T-cell (primary cell): Measurements from ENCODE around the gene SETD9. TPM values are rescaled to one million over a fixed set of nuclear protein-coding genes. Genes with fewer than 3 reads are reported as not detected.

Experiments used
- ATAC-seq, 4 experiments: fragments of 200-7000 bp in 3 of 4; fragments of 150-1000 bp in 1 of 4; cut with Tn5 transposase; replicated peaks in 1 of 4; 1 replicate in 3 of 4; 2 replicates in 1 of 4; pipeline ENCODE4 v1.10.0; 2021; ENCODE audit warnings: moderate library complexity in 3 of 4, mild to moderate bottlenecking in 2 of 4, moderate number of reproducible peaks in 1 of 4
- CTCF ChIA-PET, 2 donors: fragments of 300-600 bp; sonication (Branson Sonifier 250); formaldehyde crosslinking; loops; one replicate each; lab custom pipeline; 2022; ENCODE audit warnings: antibody characterized with exemption in 2 of 2; lab: Charles Lee
- POLR2A ChIA-PET, 2 donors: fragments of 300-600 bp; sonication (Branson Sonifier 250); formaldehyde crosslinking; loops; one replicate each; lab custom pipeline; 2022; ENCODE audit warnings: antibody characterized with exemption in 2 of 2; lab: Charles Lee
- DNase-seq, 35 experiments: peaks; one replicate each; pipeline versions ENCODE4 v3.0.0 to v3.0.0-alpha.2; 2013 to 2023
- H3K27ac ChIP-seq: one replicate; pipeline ENCODE4 v1.5.1; 2013; ENCODE audit warnings: low read length
- H3K27me3 ChIP-seq, 2 experiments: replicated peaks in 1 of 2; 1 replicate in 1 of 2; 2 replicates in 1 of 2; pipeline versions ENCODE4 v1.6.1 to v1.7.0; 2013; ENCODE audit warnings: low read length in 1 of 2, mixed read lengths in 1 of 2; ENCODE audit not compliant: control insufficient read depth in 2 of 2, insufficient read depth in 2 of 2; ENCODE audit errors: extremely low read depth in 1 of 2
- H3K36me3 ChIP-seq, 2 donors: 1 replicate in 1 of 2; 2 replicates in 1 of 2; pipeline versions ENCODE4 v1.6.1 to v1.7.0; 2013; ENCODE audit warnings: low read length in 1 of 2; ENCODE audit not compliant: control insufficient read depth in 2 of 2, insufficient read depth in 1 of 2; ENCODE audit errors: extremely low read depth in 1 of 2
- H3K4me1 ChIP-seq, 2 experiments: 1 replicate in 1 of 2; 2 replicates in 1 of 2; pipeline versions ENCODE4 v1.6.1 to v1.7.0; 2013; ENCODE audit warnings: low read length in 2 of 2, mixed read lengths in 1 of 2; ENCODE audit not compliant: insufficient read depth in 2 of 2, control insufficient read depth in 1 of 2; ENCODE audit errors: extremely low read depth in 1 of 2
- H3K4me3 ChIP-seq, 2 donors: 1 replicate in 1 of 2; 2 replicates in 1 of 2; pipeline versions ENCODE4 v1.5.1 to v1.7.0; 2013; ENCODE audit warnings: mild to moderate bottlenecking in 2 of 2, low read length in 1 of 2, moderate library complexity in 1 of 2; ENCODE audit not compliant: control insufficient read depth in 1 of 2; ENCODE audit errors: extremely low read depth in 1 of 2
- H3K9me3 ChIP-seq: 2 replicates; pipeline ENCODE4 v1.7.0; 2013
- H3K27ac Mint-ChIP-seq, 2 donors: one replicate each; pipeline ENCODE4 v1.8.0; 2020 to 2021; ENCODE audit warnings: mild to moderate bottlenecking in 2 of 2, mixed read lengths in 2 of 2
- H3K27me3 Mint-ChIP-seq, 2 donors: one replicate each; pipeline ENCODE4 v1.8.0; 2021 to 2022; ENCODE audit warnings: mixed read lengths in 2 of 2
- H3K36me3 Mint-ChIP-seq: one replicate; pipeline ENCODE4 v1.8.0; 2021; ENCODE audit warnings: mixed read lengths
- H3K4me1 Mint-ChIP-seq, 3 donors: one replicate each; pipeline ENCODE4 v1.8.0; 2020 to 2022; ENCODE audit warnings: mixed read lengths in 3 of 3, mild to moderate bottlenecking in 1 of 3
- H3K4me3 Mint-ChIP-seq, 3 donors: one replicate each; pipeline ENCODE4 v1.8.0; 2020 to 2022; ENCODE audit warnings: mild to moderate bottlenecking in 3 of 3, mixed read lengths in 3 of 3, moderate library complexity in 3 of 3
- H3K9me3 Mint-ChIP-seq, 3 donors: one replicate each; pipeline ENCODE4 v1.8.0; 2020 to 2022; ENCODE audit warnings: mixed read lengths in 3 of 3
- WGBS: methylation state at CpG from one replicate; pipeline ENCODE4 v1.1.5; 2013; ENCODE audit warnings: missing lambda C conversion rate; ENCODE audit not compliant: insufficient coverage; 5-methylcytosine and 5-hydroxymethylcytosine counted together
- total RNA-seq, 35 experiments: library from RNA in 6 of 35; stranded (reverse) in 6 of 35; fragments of 120-200 nt in 1 of 35; gene quantifications; one replicate each; pipeline versions ENCODE4 v1.2.1 to v1.2.4 and lab custom pipeline; 2013 to 2026

The SETD9 gene
- total RNA-seq, 5 donors from 2014 or later (not counting 1 experiment from before 2014, with no cell fraction given) = 0.73 to 6.4 (median 5.3) TPM

- peak overlapping the region; percentile 60 to 94 for H3K4me3 ChIP-seq
- ATAC-seq = peak; percentile 35 to 49 (median 42)
Observed at GRCh38 chr5:56950626-56951125, 41.3 kb downstream of the SETD9 start.

GRCh38 chr5:56951126-56951945, 41.9 kb downstream of the SETD9 start:
- Mint-ChIP-seq H3K9me3 (no peaks in the 10 kb centered on the region), H3K27ac (peak overlapping the region; percentile 82 to 90), H3K4me1 (peaks cover 18 to 27% (median 24%) of the 10 kb centered on the region in 3 donors), H3K27me3 (peaks cover 17 to 18% of the 10 kb centered on the region in 2 donors), H3K4me3 (peak overlapping the region; percentile 94 to 96 (median 95)), H3K36me3 (peaks cover 3% of the 10 kb centered on the region)
- H3K4me1 ChIP-seq = peaks cover 11% of the 10 kb centered on the region in 2 experiments
- under 1% methylated on average over 82 of the region's 85 CpGs for WGBS
- DNase-seq (peak in 22 of 35 experiments; percentile 0 to 36 (median 4)), ATAC-seq (peak; percentile 36 to 43 (median 40))
- ChIA-PET POLR2A (interaction anchor here (0.6 kb wide), 3 partner anchors 232 to 993 kb away, joined by 3 read pairs; no protein-coding TSS in a partner anchor), CTCF (interaction anchor here (0.7 to 1.0 kb wide), 3 partner anchors 40 to 1037 kb away, joined by 3 to 4 read pairs (median 4); no protein-coding TSS in a partner anchor)
- peak overlapping the region; percentile 60 to 94 for H3K4me3 ChIP-seq
- peaks cover 0 to 2% of the 10 kb centered on the region in 2 donors for H3K36me3 ChIP-seq
- H3K27ac ChIP-seq = no peak overlapping the region
- H3K27me3 ChIP-seq = peaks cover 0 to 3% of the 10 kb centered on the region in 2 experiments
- H3K9me3 ChIP-seq = no peaks in the 10 kb centered on the region

More at GRCh38 chr5:56950626-56951125, 41.3 kb downstream of the SETD9 start:
- DNase-seq = peak; percentile 13 to 65 (median 37)
- ChIA-PET POLR2A (interaction anchor here (0.6 to 0.8 kb wide), 5 partner anchors 41 to 1709 kb away, joined by 3 read pairs; no protein-coding TSS in a partner anchor), CTCF (interaction anchor here in 1 of 2 donors (0.7 to 1.0 kb wide), 2 partner anchors 39 to 112 kb away, joined by 3 to 4 read pairs; no protein-coding TSS in a partner anchor)
- Histone ChIP-seq H3K9me3 (no peaks in the 10 kb centered on the region), H3K4me1 (peaks cover 11% of the 10 kb centered on the region in 2 experiments), H3K36me3 (peaks cover 0 to 8% of the 10 kb centered on the region in 2 donors), H3K27ac (no peak overlapping the region), H3K27me3 (peaks cover 0 to 3% of the 10 kb centered on the region in 2 experiments)
- Mint-ChIP-seq H3K4me1 (peaks cover 20 to 27% (median 24%) of the 10 kb centered on the region in 3 donors), H3K27ac (peak overlapping the region; percentile 82 to 90), H3K9me3 (no peaks in the 10 kb centered on the region), H3K4me3 (peak overlapping the region; percentile 94 to 96 (median 95)), H3K36me3 (peaks cover 6% of the 10 kb centered on the region), H3K27me3 (peaks cover 17 to 18% of the 10 kb centered on the region in 2 donors)
- under 1% methylated on average over 29 of the region's 33 CpGs for WGBS

GRCh38 chr5:56951946-56952691, 42.7 kb downstream of the SETD9 start, which contains the start of gene MIER3:
TSS of gene MIER3 (minus strand) at chr5:56952123. CDS start at chr5:56952102, 21 bp downstream.
- Histone ChIP-seq H3K4me3 (peak within 1 kb of the TSS; percentile 60 to 94), H3K4me1 (peaks cover 11% of the 10 kb centered on the region in 2 experiments), H3K27me3 (peaks cover 0 to 3% of the 10 kb centered on the region in 2 experiments), H3K36me3 (no peaks in the 10 kb centered on the region), H3K9me3 (no peaks in the 10 kb centered on the region), H3K27ac (no peak within 1 kb of the TSS)
- Mint-ChIP-seq H3K27ac (peak within 1 kb of the TSS; percentile 82 to 90), H3K27me3 (peaks cover 20 to 21% of the 10 kb centered on the region in 2 donors), H3K9me3 (no peaks in the 10 kb centered on the region), H3K36me3 (no peaks in the 10 kb centered on the region), H3K4me1 (peaks cover 18 to 25% (median 24%) of the 10 kb centered on the region in 3 donors), H3K4me3 (peak within 1 kb of the TSS; percentile 94 to 96 (median 95))
- POLR2A ChIA-PET = no interaction called here
- peak; percentile 53 to 87 (median 75) for DNase-seq
- peak; percentile 93 to 99 (median 94) for ATAC-seq
- CTCF ChIA-PET = no interaction called here
- WGBS = under 1% methylated on average over 82 of the region's 89 CpGs

- H3K36me3 ChIP-seq = no peaks in the 10 kb centered on the region
- ATAC-seq = no peak
Observed at GRCh38 chr5:56954262-56954661, 44.9 kb downstream of the SETD9 start.

GRCh38 chr5:56958595-56958994, 49.2 kb downstream of the SETD9 start:
- ATAC-seq (no peak), DNase-seq (no peak)
- CTCF ChIA-PET = interaction anchor here in 1 of 2 donors (0.5 kb wide), 1 partner anchor 215 kb away, joined by 3 read pairs; no protein-coding TSS in a partner anchor
- Mint-ChIP-seq H3K9me3 (no peaks in the 10 kb centered on the region), H3K27me3 (peaks cover 43 to 52% of the 10 kb centered on the region in 2 donors), H3K4me1 (no peaks in the 10 kb centered on the region), H3K27ac (no peak overlapping the region), H3K36me3 (no peaks in the 10 kb centered on the region), H3K4me3 (no peak overlapping the region)
- POLR2A ChIA-PET = no interaction called here
- Histone ChIP-seq H3K4me3 (no peak overlapping the region), H3K27ac (no peak overlapping the region), H3K36me3 (no peaks in the 10 kb centered on the region), H3K4me1 (no peaks in the 10 kb centered on the region), H3K27me3 (peaks cover 0 to 12% of the 10 kb centered on the region in 2 experiments), H3K9me3 (no peaks in the 10 kb centered on the region)
- WGBS = no CpG with 5 or more reads among the region's 2 CpGs

More at GRCh38 chr5:56954262-56954661, 44.9 kb downstream of the SETD9 start:
- no CpG with 5 or more reads among the region's 1 CpG for WGBS
- Histone ChIP-seq H3K27ac (no peak overlapping the region), H3K4me3 (no peak overlapping the region), H3K27me3 (peaks cover 0 to 3% of the 10 kb centered on the region in 2 experiments), H3K4me1 (peaks cover 11% of the 10 kb centered on the region in 2 experiments), H3K9me3 (no peaks in the 10 kb centered on the region)
- ChIA-PET POLR2A (no interaction called here), CTCF (no interaction called here)
- Mint-ChIP-seq H3K27ac (no peak overlapping the region), H3K27me3 (peaks cover 25 to 35% of the 10 kb centered on the region in 2 donors), H3K9me3 (no peaks in the 10 kb centered on the region), H3K4me1 (peaks cover 18 to 24% (median 20%) of the 10 kb centered on the region in 3 donors), H3K4me3 (no peak overlapping the region), H3K36me3 (no peaks in the 10 kb centered on the region)
- no peak for DNase-seq
